Activated naive CD4-positive, alpha-beta T cell treated with anti-CD3 and anti-CD28 coated beads, Interleukin-2, amount 10 ng/mL, durations not matched to agents 7 days and 5 days (primary cell): Measurements from ENCODE around the gene SLC38A8.

Source experiments
- CTCF ChIA-PET: fragments of 350-600 bp; sonication (Branson Sonifier 250); formaldehyde crosslinking; loops from one replicate; lab custom pipeline; 2021; ENCODE audit warnings: antibody characterized with exemption; lab: Charles Lee
- DNase-seq: peaks from one replicate; pipeline ENCODE4 v3.0.0-alpha.2; 2020
- H3K27ac Mint-ChIP-seq: one replicate; pipeline ENCODE4 v1.8.0; 2021; ENCODE audit warnings: mild to moderate bottlenecking, moderate library complexity, mixed read lengths
- H3K27me3 Mint-ChIP-seq: one replicate; pipeline ENCODE4 v1.8.0; 2021; ENCODE audit warnings: mild to moderate bottlenecking, mixed read lengths
- H3K36me3 Mint-ChIP-seq: one replicate; pipeline ENCODE4 v1.8.0; 2021; ENCODE audit warnings: mixed read lengths
- H3K4me1 Mint-ChIP-seq: one replicate; pipeline ENCODE4 v1.8.0; 2021; ENCODE audit warnings: mixed read lengths
- H3K4me3 Mint-ChIP-seq: one replicate; pipeline ENCODE4 v1.8.0; 2021; ENCODE audit warnings: mild to moderate bottlenecking, moderate library complexity, mixed read lengths
- H3K9me3 Mint-ChIP-seq: one replicate; pipeline ENCODE4 v1.8.0; 2021; ENCODE audit warnings: mixed read lengths

SLC38A8 gene

GRCh38 chr16:84040823-84041820, 1.5 kb downstream of the SLC38A8 start:
- Mint-ChIP-seq H3K27me3 (peaks cover 60% of the 10 kb centered on the region), H3K4me3 (no peak overlapping the region), H3K36me3 (no peaks in the 10 kb centered on the region), H3K9me3 (peaks cover 4% of the 10 kb centered on the region), H3K27ac (no peak overlapping the region), H3K4me1 (no peaks in the 10 kb centered on the region)
- DNase-seq = no peak
- CTCF ChIA-PET = interaction anchor here (0.8 to 1.6 kb wide), 4 partner anchors 17 to 146 kb away, joined by 3 to 4 read pairs (median 3); partner anchors contain the start of gene TAF1C

- Mint-ChIP-seq H3K9me3 (peaks cover 7% of the 10 kb centered on the region), H3K27me3 (peaks cover 60% of the 10 kb centered on the region), H3K4me3 (no peak overlapping the region), H3K4me1 (no peaks in the 10 kb centered on the region), H3K27ac (no peak overlapping the region), H3K36me3 (no peaks in the 10 kb centered on the region)
- DNase-seq = no peak
- CTCF ChIA-PET = interaction anchor here (1.3 to 1.4 kb wide), 2 partner anchors 17 to 147 kb away, joined by 3 to 4 read pairs; partner anchors contain the start of gene TAF1C
Measured at GRCh38 chr16:84040226-84040822, 2.3 kb downstream of the SLC38A8 start.

GRCh38 chr16:84039696-84040095, 2.9 kb downstream of the SLC38A8 start:
- no peak for DNase-seq
- H3K4me3 Mint-ChIP-seq = no peak overlapping the region
- H3K27me3 Mint-ChIP-seq = peaks cover 55% of the 10 kb centered on the region
- CTCF ChIA-PET = no interaction called here
- H3K27ac Mint-ChIP-seq = no peak overlapping the region
- no peaks in the 10 kb centered on the region for H3K36me3 Mint-ChIP-seq
- H3K4me1 Mint-ChIP-seq = no peaks in the 10 kb centered on the region
- H3K9me3 Mint-ChIP-seq = peaks cover 7% of the 10 kb centered on the region

- no peak overlapping the region for H3K27ac Mint-ChIP-seq
- no peaks in the 10 kb centered on the region for H3K36me3 Mint-ChIP-seq
- H3K4me1 Mint-ChIP-seq = no peaks in the 10 kb centered on the region
- no peak overlapping the region for H3K4me3 Mint-ChIP-seq
- no peak for DNase-seq
- peaks cover 43% of the 10 kb centered on the region for H3K27me3 Mint-ChIP-seq
- CTCF ChIA-PET = no interaction called here
- H3K9me3 Mint-ChIP-seq = peaks cover 7% of the 10 kb centered on the region
Measured at GRCh38 chr16:84038469-84038868, 4.1 kb downstream of the SLC38A8 start.

- Mint-ChIP-seq H3K27me3 (peaks cover 28% of the 10 kb centered on the region), H3K27ac (no peak overlapping the region), H3K9me3 (peaks cover 7% of the 10 kb centered on the region), H3K36me3 (no peaks in the 10 kb centered on the region), H3K4me1 (no peaks in the 10 kb centered on the region), H3K4me3 (no peak overlapping the region)
- CTCF ChIA-PET = no interaction called here
- DNase-seq = no peak
Measured at GRCh38 chr16:84036982-84037425, 5.6 kb downstream of the SLC38A8 start.

GRCh38 chr16:84036131-84036530, 6.5 kb downstream of the SLC38A8 start:
- no peak overlapping the region for H3K27ac Mint-ChIP-seq
- CTCF ChIA-PET = no interaction called here
- no peak overlapping the region for H3K4me3 Mint-ChIP-seq
- no peaks in the 10 kb centered on the region for H3K4me1 Mint-ChIP-seq
- H3K36me3 Mint-ChIP-seq = no peaks in the 10 kb centered on the region
- no peak for DNase-seq
- peaks cover 7% of the 10 kb centered on the region for H3K9me3 Mint-ChIP-seq
- H3K27me3 Mint-ChIP-seq = peaks cover 25% of the 10 kb centered on the region

GRCh38 chr16:84034516-84034915, 8.1 kb downstream of the SLC38A8 start:
- Mint-ChIP-seq H3K9me3 (peaks cover 7% of the 10 kb centered on the region), H3K27me3 (peaks cover 27% of the 10 kb centered on the region), H3K36me3 (no peaks in the 10 kb centered on the region), H3K4me3 (no peak overlapping the region), H3K4me1 (peaks cover 10% of the 10 kb centered on the region), H3K27ac (no peak overlapping the region)
- CTCF ChIA-PET = no interaction called here
- no peak for DNase-seq

GRCh38 chr16:84033251-84034195, 9.1 kb downstream of the SLC38A8 start:
- Mint-ChIP-seq H3K27me3 (peaks cover 36% of the 10 kb centered on the region), H3K9me3 (peaks cover 7% of the 10 kb centered on the region), H3K4me1 (peaks cover 14% of the 10 kb centered on the region), H3K4me3 (no peak overlapping the region), H3K36me3 (no peaks in the 10 kb centered on the region), H3K27ac (no peak overlapping the region)
- CTCF ChIA-PET = no interaction called here
- DNase-seq = no peak

GRCh38 chr16:84032458-84033178, 10.0 kb downstream of the SLC38A8 start:
- no peak for DNase-seq
- H3K9me3 Mint-ChIP-seq = peaks cover 7% of the 10 kb centered on the region
- H3K4me3 Mint-ChIP-seq = no peak overlapping the region
- CTCF ChIA-PET = no interaction called here
- H3K36me3 Mint-ChIP-seq = no peaks in the 10 kb centered on the region
- H3K4me1 Mint-ChIP-seq = peaks cover 14% of the 10 kb centered on the region
- H3K27me3 Mint-ChIP-seq = peaks cover 42% of the 10 kb centered on the region
- H3K27ac Mint-ChIP-seq = no peak overlapping the region

GRCh38 chr16:84031556-84031955, 11.0 kb downstream of the SLC38A8 start:
- Mint-ChIP-seq H3K27ac (no peak overlapping the region), H3K4me3 (no peak overlapping the region)
- CTCF ChIA-PET = no interaction called here

GRCh38 chr16:84029297-84030047, 13.1 kb downstream of the SLC38A8 start:
- peaks cover 40% of the 10 kb centered on the region for H3K27me3 Mint-ChIP-seq
- CTCF ChIA-PET = no interaction called here
- no peak overlapping the region for H3K27ac Mint-ChIP-seq

More at GRCh38 chr16:84031556-84031955, 11.0 kb downstream of the SLC38A8 start:
- no peaks in the 10 kb centered on the region for H3K36me3 Mint-ChIP-seq
- peaks cover 44% of the 10 kb centered on the region for H3K27me3 Mint-ChIP-seq
- no peak for DNase-seq
- peaks cover 7% of the 10 kb centered on the region for H3K9me3 Mint-ChIP-seq
- H3K4me1 Mint-ChIP-seq = peaks cover 14% of the 10 kb centered on the region

GRCh38 chr16:84027625-84028024, 15.0 kb downstream of the SLC38A8 start:
- Mint-ChIP-seq H3K4me1 (peaks cover 14% of the 10 kb centered on the region), H3K4me3 (no peak overlapping the region), H3K36me3 (no peaks in the 10 kb centered on the region), H3K27ac (no peak overlapping the region), H3K9me3 (no peaks in the 10 kb centered on the region), H3K27me3 (peaks cover 40% of the 10 kb centered on the region)
- CTCF ChIA-PET = no interaction called here
- DNase-seq = no peak

More at GRCh38 chr16:84029297-84030047, 13.1 kb downstream of the SLC38A8 start:
- Mint-ChIP-seq H3K4me3 (no peak overlapping the region), H3K9me3 (no peaks in the 10 kb centered on the region), H3K4me1 (peaks cover 14% of the 10 kb centered on the region), H3K36me3 (no peaks in the 10 kb centered on the region)
- no peak for DNase-seq

GRCh38 chr16:84026606-84027005, 16.0 kb downstream of the SLC38A8 start:
- no peak for DNase-seq
- Mint-ChIP-seq H3K4me1 (peaks cover 14% of the 10 kb centered on the region), H3K27me3 (peaks cover 47% of the 10 kb centered on the region), H3K9me3 (peaks cover 3% of the 10 kb centered on the region), H3K27ac (no peak overlapping the region), H3K4me3 (no peak overlapping the region), H3K36me3 (no peaks in the 10 kb centered on the region)
- CTCF ChIA-PET = no interaction called here
